Nephron (organoid): ENCODE measurements around the gene CACNG7.

Source experiments
- H3K27ac Mint-ChIP-seq, 3 experiments: 2 replicates each; pipeline ENCODE4 v1.8.0; 2020; ENCODE audit warnings: mixed read lengths in 3 of 3, mild to moderate bottlenecking in 2 of 3, moderate library complexity in 1 of 3
- H3K27me3 Mint-ChIP-seq: 2 replicates; pipeline ENCODE4 v1.8.0; 2021; ENCODE audit warnings: low read depth, mild to moderate bottlenecking, moderate library complexity, mixed read lengths
- H3K36me3 Mint-ChIP-seq: 2 replicates; pipeline ENCODE4 v1.8.0; 2020; ENCODE audit warnings: low read depth, mixed read lengths
- H3K4me1 Mint-ChIP-seq: 2 replicates; pipeline ENCODE4 v1.8.0; 2020; ENCODE audit warnings: mixed read lengths
- H3K4me3 Mint-ChIP-seq, 3 experiments: 2 replicates each; pipeline ENCODE4 v1.8.0; 2020; ENCODE audit warnings: mild to moderate bottlenecking in 3 of 3, mixed read lengths in 3 of 3, moderate library complexity in 2 of 3
- H3K9me3 Mint-ChIP-seq: 2 replicates; pipeline ENCODE4 v1.8.0; 2020; ENCODE audit warnings: mixed read lengths
- CTCF ChIP-seq, 3 experiments: fragments of 200-600 bp; sonication (generic); IDR thresholded peaks; one replicate each; pipeline ENCODE4 v1.5.0; 2021; ENCODE audit warnings: antibody characterized with exemption in 3 of 3; ENCODE audit not compliant: unreplicated experiment in 3 of 3

Gene CACNG7

GRCh38 chr19:53909471-53910169, 542 bp downstream of the CACNG7 start:
- Mint-ChIP-seq H3K4me1 (peaks cover 15% of the 10 kb centered on the region), H3K4me3 (peak overlapping the region; percentile 64 to 75 (median 70)), H3K27me3 (peaks cover 91% of the 10 kb centered on the region), H3K36me3 (peaks cover 3% of the 10 kb centered on the region), H3K9me3 (peaks cover 4% of the 10 kb centered on the region), H3K27ac (no peak overlapping the region)
- no peak for TF ChIP-seq CTCF (IDR thresholded peaks at IDR 0.05; ENCODE audit: unreplicated experiment in 3 of 3)

DNA sequence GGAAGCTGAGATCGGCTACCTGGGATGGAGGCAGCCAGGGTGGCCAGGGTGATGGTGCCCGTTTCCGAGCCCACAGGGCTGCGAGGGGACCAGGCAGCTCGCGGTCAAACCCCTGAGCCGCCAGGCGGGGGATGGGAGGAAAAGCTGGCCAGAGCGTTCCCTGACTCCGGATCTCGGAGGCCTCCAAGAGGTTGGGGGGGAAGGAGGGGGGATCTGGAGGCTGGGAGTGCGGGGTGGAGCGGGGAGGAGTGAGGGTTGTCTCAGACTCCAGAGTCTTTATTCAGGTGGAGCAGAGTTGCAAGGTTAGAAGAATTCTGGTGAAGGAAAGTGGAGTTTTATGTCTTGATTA, 1.1 kb downstream of the CACNG7 start:
- no peak overlapping the region for H3K27ac Mint-ChIP-seq

GRCh38 chr19:53912653-53913052, 3.6 kb downstream of the CACNG7 start:
- Mint-ChIP-seq H3K9me3 (peaks cover 4% of the 10 kb centered on the region), H3K4me1 (peaks cover 11% of the 10 kb centered on the region), H3K27me3 (peaks cover 77% of the 10 kb centered on the region), H3K36me3 (peaks cover 3% of the 10 kb centered on the region), H3K27ac (no peak overlapping the region), H3K4me3 (no peak overlapping the region)
- no peak for TF ChIP-seq CTCF (IDR thresholded peaks at IDR 0.05; ENCODE audit: unreplicated experiment in 3 of 3)

More for the DNA sequence above, 1.1 kb downstream of the CACNG7 start:
- peak overlapping the region; percentile 64 to 75 (median 70) for H3K4me3 Mint-ChIP-seq
- H3K36me3 Mint-ChIP-seq = peaks cover 3% of the 10 kb centered on the region
- TF ChIP-seq CTCF (IDR thresholded peaks at IDR 0.05; ENCODE audit: unreplicated experiment in 3 of 3) = no peak
- peaks cover 4% of the 10 kb centered on the region for H3K9me3 Mint-ChIP-seq
- peaks cover 15% of the 10 kb centered on the region for H3K4me1 Mint-ChIP-seq
- peaks cover 90% of the 10 kb centered on the region for H3K27me3 Mint-ChIP-seq

- peaks cover 3% of the 10 kb centered on the region for H3K36me3 Mint-ChIP-seq
These were observed 5.9 kb downstream of the CACNG7 start for GRCh38 chr19:53915000-53915399.

GRCh38 chr19:53916004-53916403, 6.9 kb downstream of the CACNG7 start:
- H3K27me3 Mint-ChIP-seq = peaks cover 45% of the 10 kb centered on the region
- H3K4me1 Mint-ChIP-seq = no peaks in the 10 kb centered on the region
- no peaks in the 10 kb centered on the region for H3K36me3 Mint-ChIP-seq
- H3K27ac Mint-ChIP-seq = no peak overlapping the region
- peaks cover 7% of the 10 kb centered on the region for H3K9me3 Mint-ChIP-seq
- no peak overlapping the region for H3K4me3 Mint-ChIP-seq
- no peak for TF ChIP-seq CTCF (IDR thresholded peaks at IDR 0.05; ENCODE audit: unreplicated experiment in 3 of 3)

More at GRCh38 chr19:53915000-53915399, 5.9 kb downstream of the CACNG7 start:
- peaks cover 7% of the 10 kb centered on the region for H3K9me3 Mint-ChIP-seq
- no peak overlapping the region for H3K27ac Mint-ChIP-seq
- no peaks in the 10 kb centered on the region for H3K4me1 Mint-ChIP-seq
- no peak overlapping the region for H3K4me3 Mint-ChIP-seq
- H3K27me3 Mint-ChIP-seq = peaks cover 55% of the 10 kb centered on the region
- no peak for TF ChIP-seq CTCF (IDR thresholded peaks at IDR 0.05; ENCODE audit: unreplicated experiment in 3 of 3)

DNA sequence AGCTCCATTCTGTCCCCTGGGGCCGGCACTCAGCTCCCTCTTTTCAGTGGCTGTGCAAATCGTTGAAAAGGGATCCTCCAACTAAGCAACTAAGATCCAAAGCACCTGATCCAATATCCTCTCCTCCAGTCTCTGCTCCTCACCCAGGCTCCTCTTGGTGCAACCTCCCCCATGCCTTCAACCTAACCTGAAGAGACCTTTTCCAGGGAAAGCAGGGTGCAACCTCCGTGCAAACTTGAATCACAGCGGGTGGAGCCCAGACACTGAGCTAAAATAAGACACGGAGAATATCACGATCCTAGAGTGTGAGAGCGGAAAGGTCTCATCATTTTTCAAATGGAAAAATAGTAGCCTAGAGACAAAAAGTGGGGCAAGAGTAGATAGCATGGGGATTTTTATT, 8.3 kb downstream of the CACNG7 start:
- Mint-ChIP-seq H3K9me3 (peaks cover 3% of the 10 kb centered on the region), H3K27ac (no peak overlapping the region), H3K4me3 (no peak overlapping the region), H3K27me3 (peaks cover 32% of the 10 kb centered on the region), H3K4me1 (no peaks in the 10 kb centered on the region), H3K36me3 (no peaks in the 10 kb centered on the region)
- TF ChIP-seq CTCF (IDR thresholded peaks at IDR 0.05; ENCODE audit: unreplicated experiment in 3 of 3) = no peak
